Measurements from ENCODE around the gene CETP. TPM values are rescaled to one million over a fixed set of nuclear protein-coding genes. Genes with fewer than 3 reads are reported as not detected.
A peak's percentile ranks its signal among the peaks of the same experiment; 100 is the strongest.

The CETP gene
- total RNA-seq, 4 donors from 2014 or later, result 1.6 TPM; not detected in 3

DNA sequence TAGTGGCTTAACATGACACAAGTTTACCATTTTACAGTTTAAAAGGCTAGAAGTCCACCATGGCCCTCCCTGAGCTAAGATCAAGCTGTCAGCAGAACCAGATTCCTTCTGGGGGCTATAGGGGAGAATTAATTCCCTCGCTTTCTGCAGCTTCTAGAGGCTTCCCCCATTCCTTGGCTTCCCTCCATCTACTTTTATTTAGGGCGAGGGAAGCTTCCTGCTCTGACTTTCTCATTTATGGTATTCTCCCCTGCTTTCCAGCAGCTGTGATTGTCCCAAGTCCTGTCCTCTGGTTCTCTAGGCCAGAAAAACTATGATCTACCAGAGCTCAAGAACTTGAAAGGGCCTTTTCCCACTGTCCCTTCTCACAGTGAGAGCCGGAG, 4.3 kb downstream of the CETP start:
- no peak for ATAC-seq
- Histone ChIP-seq H3K4me3 (no peak overlapping the region), H3K27ac (peak overlapping the region in 2 of 4 donors; percentile 37 to 39), H3K36me3 (no peaks in the 10 kb centered on the region), H3K9me3 (no peaks in the 10 kb centered on the region), H3K27me3 (no peaks in the 10 kb centered on the region), H3K4me1 (peaks cover 0 to 32% (median 5%) of the 10 kb centered on the region in 3 donors)
- 56 to 61% methylated on average over 2 to 3 of the region's 3 CpGs for WGBS, 2 donors (ENCODE audit: low coverage in 1 of 2)
- no peak for TF ChIP-seq POLR2A (IDR thresholded peaks at IDR 0.05)
- TF ChIP-seq POLR2AphosphoS5 (IDR thresholded peaks at IDR 0.05), result no peak
- no peak for TF ChIP-seq CTCF (IDR thresholded peaks at IDR 0.05)
- TF ChIP-seq EP300 (IDR thresholded peaks at IDR 0.05), result no peak

DNA sequence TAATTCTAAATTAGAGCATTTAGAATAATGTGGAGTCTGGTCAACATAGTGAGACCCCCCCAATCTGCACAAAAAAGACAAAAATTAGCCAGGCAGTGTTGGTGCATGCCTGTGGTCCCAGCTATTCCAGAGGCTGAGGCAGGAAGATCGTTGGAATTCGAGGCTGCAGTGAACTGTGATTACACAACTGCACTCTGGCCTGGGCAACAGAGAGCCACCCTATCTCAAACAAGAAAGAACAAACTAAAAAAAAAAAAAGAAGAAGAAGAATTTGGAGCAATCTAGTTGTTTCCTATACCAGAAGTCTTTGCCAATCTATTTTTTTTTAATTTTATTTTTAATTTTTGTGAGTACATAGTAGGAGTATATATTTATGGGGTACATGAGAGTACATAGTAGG, 6.0 kb downstream of the CETP start:
- H3K9me3 ChIP-seq, result no peaks in the 10 kb centered on the region
- H3K27me3 ChIP-seq, result no peaks in the 10 kb centered on the region
- no peaks in the 10 kb centered on the region for H3K36me3 ChIP-seq
- peaks cover 0 to 21% (median 0%) of the 10 kb centered on the region in 3 donors for H3K4me1 ChIP-seq
- 63% methylated on average over 2 of the region's 2 CpGs; no CpG with 5 or more reads in 1 of the 2 donors for WGBS, 2 donors (ENCODE audit: low coverage in 1 of 2)
- TF ChIP-seq POLR2AphosphoS5 (IDR thresholded peaks at IDR 0.05) (no peak), CTCF (IDR thresholded peaks at IDR 0.05) (no peak), POLR2A (IDR thresholded peaks at IDR 0.05) (no peak)
- H3K27ac ChIP-seq, result no peak overlapping the region
- ATAC-seq, result no peak
- no peak overlapping the region for H3K4me3 ChIP-seq

GRCh38 chr16:56969769-56970168, 8.0 kb downstream of the CETP start:
- TF ChIP-seq EP300 (IDR thresholded peaks at IDR 0.05), result no peak
- TF ChIP-seq CTCF (IDR thresholded peaks at IDR 0.05), result no peak
- no peak for TF ChIP-seq POLR2A (IDR thresholded peaks at IDR 0.05)
- TF ChIP-seq POLR2AphosphoS5 (IDR thresholded peaks at IDR 0.05), result no peak
- H3K27me3 ChIP-seq, result no peaks in the 10 kb centered on the region
- H3K27ac ChIP-seq, result no peak overlapping the region
- H3K4me1 ChIP-seq, result peaks cover 0 to 14% (median 0%) of the 10 kb centered on the region in 3 donors
- H3K4me3 ChIP-seq, result no peak overlapping the region
- no peaks in the 10 kb centered on the region for H3K36me3 ChIP-seq
- WGBS, 2 donors (ENCODE audit: low coverage in 1 of 2), result 100% methylated on average over 1 of the region's 7 CpGs; no CpG with 5 or more reads in 1 of the 2 donors
- ATAC-seq, result no peak
- no peaks in the 10 kb centered on the region for H3K9me3 ChIP-seq

DNA sequence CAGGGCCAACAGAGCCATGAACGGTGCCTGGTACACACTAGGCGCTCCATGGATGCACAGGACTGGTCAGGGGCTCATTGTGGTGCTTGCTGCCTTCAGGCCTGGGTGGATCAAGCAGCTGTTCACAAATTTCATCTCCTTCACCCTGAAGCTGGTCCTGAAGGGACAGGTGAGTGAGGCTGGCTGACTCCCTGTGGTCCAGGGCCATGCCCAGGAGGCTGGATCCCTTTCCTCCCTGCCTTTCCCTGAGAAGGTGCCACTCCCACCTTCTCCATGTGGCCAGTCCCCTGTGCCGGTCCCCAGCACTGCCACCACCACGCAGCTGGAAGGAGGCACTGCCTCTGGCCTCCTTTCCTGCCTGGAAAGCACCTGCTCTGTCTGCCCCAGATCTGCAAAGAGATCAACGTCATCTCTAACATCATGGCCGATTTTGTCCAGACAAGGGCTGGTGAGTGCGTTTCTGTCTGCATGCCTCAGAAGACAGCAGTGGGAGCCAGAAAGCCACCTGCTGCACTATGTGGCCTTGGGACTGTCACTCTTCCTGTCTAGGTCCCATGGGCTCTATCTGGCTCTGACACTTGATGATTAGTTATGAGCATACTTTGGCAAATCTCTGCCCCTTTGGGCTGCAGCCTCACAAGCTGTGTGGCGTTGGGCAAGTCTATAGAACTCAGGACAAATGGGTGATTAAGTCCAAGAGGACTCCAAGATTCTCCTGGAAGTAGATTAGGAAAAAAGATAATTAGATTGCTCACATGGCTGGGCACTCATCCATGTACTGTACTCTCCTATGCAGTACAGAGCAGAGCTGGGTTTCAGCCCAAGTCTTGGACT, 9.4 kb downstream of the CETP start:
- Histone ChIP-seq H3K27me3 (no peaks in the 10 kb centered on the region), H3K36me3 (no peaks in the 10 kb centered on the region), H3K9me3 (no peaks in the 10 kb centered on the region), H3K4me3 (no peak overlapping the region), H3K4me1 (peaks cover 0 to 3% (median 0%) of the 10 kb centered on the region in 3 donors), H3K27ac (no peak overlapping the region)
- 61 to 83% methylated on average over 1 to 4 of the region's 8 CpGs for WGBS, 2 donors (ENCODE audit: low coverage in 1 of 2)
- ATAC-seq, result no peak
- no peak for TF ChIP-seq CTCF (IDR thresholded peaks at IDR 0.05)
- TF ChIP-seq EP300 (IDR thresholded peaks at IDR 0.05), result no peak
- TF ChIP-seq POLR2AphosphoS5 (IDR thresholded peaks at IDR 0.05), result no peak

DNA sequence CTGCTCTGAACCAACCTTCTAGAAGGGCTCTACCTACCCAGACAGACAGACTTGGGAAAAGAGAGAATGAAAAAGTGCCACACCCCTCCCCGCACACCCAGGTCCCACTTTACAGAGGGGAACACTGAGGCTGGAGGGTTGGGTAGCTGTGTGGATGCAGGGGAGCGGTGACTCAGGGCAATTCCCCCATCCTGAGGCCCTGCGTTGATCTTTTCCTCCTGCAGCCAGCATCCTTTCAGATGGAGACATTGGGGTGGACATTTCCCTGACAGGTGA, 10.0 kb downstream of the CETP start:
- Histone ChIP-seq H3K9me3 (no peaks in the 10 kb centered on the region), H3K27me3 (no peaks in the 10 kb centered on the region), H3K36me3 (no peaks in the 10 kb centered on the region), H3K27ac (no peak overlapping the region), H3K4me3 (no peak overlapping the region), H3K4me1 (no peaks in the 10 kb centered on the region)
- TF ChIP-seq POLR2AphosphoS5 (IDR thresholded peaks at IDR 0.05) (no peak), CTCF (IDR thresholded peaks at IDR 0.05) (no peak), EP300 (IDR thresholded peaks at IDR 0.05) (no peak), POLR2A (IDR thresholded peaks at IDR 0.05) (no peak)
- no peak for ATAC-seq
- no CpG with 5 or more reads among the region's 3 CpGs for WGBS, 2 donors (ENCODE audit: low coverage in 1 of 2)
